GM12878 (cell line): ENCODE measurements around the gene CFAP57.

Experiments
- EP300 ChIP-seq, 2 experiments: fragments of 150-350 bp in 1 of 2; IDR thresholded peaks; 2 replicates each; pipeline ENCODE4 v1.6.1; 2011 to 2012; ENCODE audit warnings: low read depth in 2 of 2, low read length in 2 of 2, borderline replicate concordance in 1 of 2, improper control_type of control experiment in 1 of 2, inconsistent platforms in 1 of 2; ENCODE audit not compliant: control insufficient read depth in 1 of 2
- SPI1 ChIP-seq: IDR thresholded peaks from 2 replicates; pipeline ENCODE4 v1.6.1; 2011; ENCODE audit warnings: low read depth, mild to moderate bottlenecking, low read length, moderate library complexity, borderline replicate concordance; ENCODE audit not compliant: insufficient read depth

GRCh38 chr1:43135857-43136781 is 36.0 kb upstream of the CFAP57 start:
- no peak for TF ChIP-seq EP300 (IDR thresholded peaks at IDR 0.05; ENCODE audit: borderline replicate concordance in 1 of 2, control insufficient read depth in 1 of 2, low read depth in 2 of 2, low read length in 2 of 2)
- no peak for TF ChIP-seq SPI1
